ENCODE measurements around the gene PPIF.

The PPIF gene

GRCh38 chr10:79347226-79347893 lies at the start of gene PPIF:
TSS of gene PPIF (plus strand) at chr10:79347469. CDS start at chr10:79347549, 80 bp downstream.
- DNase-seq (ENCODE audit: low read depth, low spot score): peak; percentile 84

- no peak for DNase-seq (ENCODE audit: low read depth, low spot score)
Measured at GRCh38 chr10:79298403-79299244, 48.6 kb upstream of the PPIF start.

GRCh38 chr10:79299397-79300241 lies 47.6 kb upstream of the PPIF start:
- no peak for DNase-seq (ENCODE audit: low read depth, low spot score)

- DNase-seq (ENCODE audit: low read depth, low spot score): no peak
Measured at GRCh38 chr10:79300711-79301110, 46.6 kb upstream of the PPIF start.

DNA sequence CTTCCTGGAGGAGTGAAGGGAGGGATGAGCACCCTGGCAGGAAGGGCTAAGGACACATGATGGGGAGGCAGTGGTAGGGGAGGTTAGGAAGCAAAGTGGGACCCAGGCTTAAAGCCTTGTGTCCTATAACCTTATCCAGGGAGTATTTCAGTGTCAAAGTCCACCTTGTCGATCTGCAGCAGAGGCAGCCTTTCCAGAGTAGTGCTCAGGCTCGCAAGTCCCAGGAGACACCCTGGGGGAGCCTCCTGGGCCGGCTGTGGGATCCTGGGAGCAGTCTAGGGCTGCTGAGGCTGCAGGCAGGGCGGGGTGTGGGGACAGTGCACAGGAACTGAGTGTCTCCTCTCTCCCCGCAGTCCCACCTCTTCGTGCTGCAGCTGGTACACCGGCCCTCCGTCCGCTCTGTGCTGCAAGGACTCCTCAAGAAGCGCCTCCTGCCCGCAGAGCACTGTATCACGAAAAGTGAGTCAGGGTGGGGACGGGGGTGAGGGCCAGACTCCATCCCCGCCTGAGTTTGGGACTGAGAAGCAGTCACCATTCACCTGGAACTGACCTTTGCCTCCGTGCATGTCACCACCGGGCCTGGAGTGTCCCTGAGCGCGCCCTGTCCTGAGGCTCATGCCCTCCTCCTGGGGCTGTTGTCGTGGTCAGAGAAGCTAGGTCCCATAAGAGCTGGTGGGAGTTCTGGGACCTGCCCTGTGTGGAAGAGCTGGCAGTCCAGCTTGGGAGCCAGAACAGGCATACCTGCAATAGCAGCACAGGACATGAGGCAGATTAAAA lies 45.3 kb upstream of the PPIF start:
- DNase-seq (ENCODE audit: low read depth, low spot score): no peak

- no peak for DNase-seq (ENCODE audit: low read depth, low spot score)
Measured at GRCh38 chr10:79303631-79304478, 43.4 kb upstream of the PPIF start.

DNA sequence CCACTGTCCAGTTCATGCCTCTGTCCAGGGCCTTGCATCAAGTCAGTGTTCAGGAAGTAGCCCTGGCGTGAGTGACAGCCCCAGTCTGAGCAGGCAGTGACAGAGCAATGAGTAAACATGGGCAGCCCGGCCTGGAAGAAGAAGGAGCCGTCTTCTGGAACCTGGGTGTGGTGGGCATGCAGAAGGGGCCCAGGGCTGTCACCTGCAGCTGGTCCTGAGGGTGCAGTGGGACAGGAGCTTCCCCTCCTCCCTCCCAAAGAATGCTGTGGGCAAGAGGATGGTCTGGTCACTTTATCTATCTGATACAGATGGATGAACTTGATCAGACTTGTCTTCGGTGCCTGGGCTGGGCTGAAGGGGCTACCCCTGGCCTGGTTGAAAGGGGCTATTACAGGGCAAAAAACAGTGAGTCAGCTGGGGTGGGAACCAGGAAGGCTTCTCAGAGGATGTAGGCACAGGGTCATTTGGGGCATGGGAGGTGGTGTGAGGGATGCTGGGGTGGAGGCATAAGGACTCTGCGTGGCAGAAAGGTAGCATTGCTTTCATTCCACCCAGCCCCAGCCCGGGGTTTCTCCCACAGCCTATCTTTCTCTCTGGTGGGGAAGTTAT lies 42.7 kb upstream of the PPIF start:
- DNase-seq (ENCODE audit: low read depth, low spot score): no peak

- DNase-seq (ENCODE audit: low read depth, low spot score): no peak
Measured at GRCh38 chr10:79305515-79305914, 41.8 kb upstream of the PPIF start.

- no peak for DNase-seq (ENCODE audit: low read depth, low spot score)
Measured at GRCh38 chr10:79305988-79306387, 41.3 kb upstream of the PPIF start.

GRCh38 chr10:79306644-79307220 lies 40.5 kb upstream of the PPIF start:
- DNase-seq (ENCODE audit: low read depth, low spot score): no peak

DNA sequence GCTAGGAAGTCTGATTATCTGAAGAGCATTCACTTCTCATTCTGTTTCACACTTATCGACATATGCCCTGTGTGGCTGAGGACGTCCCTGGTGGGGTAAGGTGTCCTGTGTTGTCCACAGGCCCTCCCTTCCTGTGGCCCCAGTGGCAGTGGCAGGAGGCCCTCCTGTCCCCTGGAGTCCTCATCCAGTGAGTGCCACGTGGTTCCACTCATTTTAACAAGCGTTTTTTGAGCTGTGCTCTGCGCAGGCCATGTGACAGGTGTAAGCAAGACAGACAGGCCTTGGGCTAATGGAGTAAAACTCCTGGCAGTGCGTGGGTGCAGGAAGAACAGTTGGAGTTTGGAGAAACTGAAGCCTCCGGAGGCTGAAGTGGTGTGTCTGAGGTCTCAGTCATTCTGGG lies 39.3 kb upstream of the PPIF start:
- DNase-seq (ENCODE audit: low read depth, low spot score): no peak

DNA sequence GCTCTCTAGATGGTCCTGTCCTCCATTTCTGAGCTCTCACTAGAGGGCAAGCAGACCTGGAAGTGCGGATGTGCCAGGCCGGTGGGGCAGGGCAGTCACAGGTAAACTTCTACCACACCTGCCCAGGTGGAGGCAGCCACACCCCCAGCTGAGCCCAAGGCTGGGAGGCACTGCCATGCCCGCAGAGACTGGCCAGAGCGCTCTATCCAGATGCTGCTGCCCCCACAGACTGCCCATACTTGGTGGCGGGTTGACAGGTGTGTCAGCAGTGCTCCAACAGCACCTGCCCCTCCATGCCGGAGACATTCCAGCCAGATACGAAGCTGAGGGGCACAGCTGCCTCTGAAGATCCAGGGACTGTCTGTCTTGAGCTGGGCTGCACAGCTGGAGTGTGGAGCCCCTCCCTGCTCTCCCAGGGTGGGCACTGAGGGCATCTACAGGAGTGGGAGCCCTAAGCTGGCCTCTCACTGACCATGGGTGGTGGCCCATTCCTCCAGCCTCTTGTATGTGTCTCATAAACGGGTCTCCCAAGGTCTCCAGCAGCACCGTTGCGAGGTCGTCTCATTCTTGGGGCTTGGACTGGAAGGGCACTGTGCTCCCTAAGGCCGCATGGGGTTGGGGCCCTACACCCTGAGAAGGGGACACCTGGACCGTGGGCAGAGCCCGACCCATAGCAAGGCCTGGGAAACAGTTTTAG lies 38.2 kb upstream of the PPIF start:
- no peak for DNase-seq (ENCODE audit: low read depth, low spot score)

DNA sequence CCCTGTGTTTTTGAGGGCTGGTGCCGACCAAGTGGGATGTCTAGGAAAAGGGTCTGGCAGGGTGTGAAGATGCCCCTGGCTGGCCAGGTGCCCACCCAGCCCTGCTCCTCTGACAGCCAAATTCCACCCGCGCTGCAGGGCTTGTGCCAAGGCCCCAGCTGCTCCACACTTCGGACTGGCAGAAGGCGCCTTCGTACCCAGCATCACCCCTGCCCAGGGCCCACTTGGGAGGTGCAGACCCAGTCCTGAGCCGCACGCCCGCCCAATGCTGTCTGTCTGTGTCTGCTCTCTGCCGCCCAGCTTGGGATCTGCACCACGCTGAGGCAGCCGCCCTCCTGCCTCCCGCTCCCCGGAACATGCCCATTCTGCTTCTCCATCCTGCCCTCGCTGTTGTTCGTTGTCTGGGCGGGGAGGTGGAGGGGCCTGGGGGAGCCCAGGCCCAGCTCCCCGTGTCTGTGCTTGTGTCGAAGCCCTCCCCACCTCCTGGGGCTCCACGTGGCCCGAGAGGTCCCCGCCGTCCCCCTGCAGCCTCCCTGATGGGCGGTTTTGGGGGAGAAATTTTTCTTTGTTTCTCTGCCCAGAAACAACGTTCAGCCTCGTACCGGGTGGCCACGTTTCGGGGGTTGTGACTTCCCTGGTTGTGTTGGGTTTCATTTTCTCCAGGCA lies 36.9 kb upstream of the PPIF start:
- no peak for DNase-seq (ENCODE audit: low read depth, low spot score)

GRCh38 chr10:79310911-79311573 lies 36.2 kb upstream of the PPIF start:
- DNase-seq (ENCODE audit: low read depth, low spot score): no peak

GRCh38 chr10:79311581-79312407 lies 35.5 kb upstream of the PPIF start:
- DNase-seq (ENCODE audit: low read depth, low spot score): no peak

GRCh38 chr10:79312601-79313187 lies 34.6 kb upstream of the PPIF start:
- no peak for DNase-seq (ENCODE audit: low read depth, low spot score)

DNA sequence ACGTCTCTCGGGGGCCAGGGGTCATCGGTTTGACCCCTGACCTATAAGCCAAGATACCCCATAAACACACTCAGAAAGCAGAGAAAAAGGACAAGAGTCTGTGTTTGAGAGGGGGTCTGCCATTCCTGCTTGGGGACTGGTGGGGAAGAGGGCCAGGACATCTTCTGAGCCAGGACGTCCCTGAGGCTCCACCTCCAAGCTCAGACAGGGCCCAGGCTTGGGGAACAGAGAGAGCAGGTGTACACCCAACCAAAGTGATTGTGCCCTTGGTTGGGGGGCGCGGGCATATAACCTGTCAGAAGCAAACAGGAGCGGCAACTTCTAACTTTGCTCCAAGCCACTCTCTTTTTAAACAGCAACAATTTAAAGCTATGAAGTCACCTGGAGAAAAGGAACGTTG lies 33.9 kb upstream of the PPIF start:
- no peak for DNase-seq (ENCODE audit: low read depth, low spot score)
